Measurements from ENCODE around the gene EEF1E1. TPM values are rescaled to one million over a fixed set of nuclear protein-coding genes. Genes with fewer than 3 reads are reported as not detected.

EEF1E1 gene
- total and polyA plus RNA-seq, 9 of the 15 experiments (the other 6 are each of a cell fraction or from before 2014, with no cell fraction given): 135 to 1,355 (median 327) TPM

DNA sequence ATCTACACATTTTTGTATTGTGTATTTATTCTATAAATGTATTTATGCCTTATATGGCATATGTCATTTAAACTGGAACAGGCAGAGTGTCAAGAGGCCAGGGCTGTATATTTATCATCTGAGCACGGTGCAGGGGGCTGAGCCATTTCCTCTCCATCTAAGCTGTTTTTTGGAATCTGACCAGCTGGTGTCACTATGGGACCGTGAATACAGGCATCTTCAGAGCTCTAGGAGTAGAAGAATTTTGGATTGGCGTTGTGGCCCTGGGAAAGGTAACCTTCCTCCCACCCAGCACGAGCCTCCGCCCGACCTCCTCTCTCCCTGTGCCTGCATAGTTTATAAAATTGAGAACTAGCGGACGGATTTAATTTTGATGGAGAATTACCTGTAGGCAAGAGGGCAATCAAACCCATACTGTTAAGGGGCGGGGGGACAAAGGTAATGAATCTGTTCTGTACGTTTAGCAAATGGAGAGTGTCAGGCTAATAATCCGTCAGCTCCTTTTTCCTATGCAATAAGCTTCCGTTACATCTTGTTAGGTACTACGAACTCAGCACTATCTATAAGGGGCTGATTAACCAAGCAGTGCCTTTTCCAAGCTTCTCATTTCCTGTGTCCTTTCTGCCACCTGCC lies 29.0 kb upstream of the EEF1E1 start (continued):
- TF ChIP-seq, protein P1, sequence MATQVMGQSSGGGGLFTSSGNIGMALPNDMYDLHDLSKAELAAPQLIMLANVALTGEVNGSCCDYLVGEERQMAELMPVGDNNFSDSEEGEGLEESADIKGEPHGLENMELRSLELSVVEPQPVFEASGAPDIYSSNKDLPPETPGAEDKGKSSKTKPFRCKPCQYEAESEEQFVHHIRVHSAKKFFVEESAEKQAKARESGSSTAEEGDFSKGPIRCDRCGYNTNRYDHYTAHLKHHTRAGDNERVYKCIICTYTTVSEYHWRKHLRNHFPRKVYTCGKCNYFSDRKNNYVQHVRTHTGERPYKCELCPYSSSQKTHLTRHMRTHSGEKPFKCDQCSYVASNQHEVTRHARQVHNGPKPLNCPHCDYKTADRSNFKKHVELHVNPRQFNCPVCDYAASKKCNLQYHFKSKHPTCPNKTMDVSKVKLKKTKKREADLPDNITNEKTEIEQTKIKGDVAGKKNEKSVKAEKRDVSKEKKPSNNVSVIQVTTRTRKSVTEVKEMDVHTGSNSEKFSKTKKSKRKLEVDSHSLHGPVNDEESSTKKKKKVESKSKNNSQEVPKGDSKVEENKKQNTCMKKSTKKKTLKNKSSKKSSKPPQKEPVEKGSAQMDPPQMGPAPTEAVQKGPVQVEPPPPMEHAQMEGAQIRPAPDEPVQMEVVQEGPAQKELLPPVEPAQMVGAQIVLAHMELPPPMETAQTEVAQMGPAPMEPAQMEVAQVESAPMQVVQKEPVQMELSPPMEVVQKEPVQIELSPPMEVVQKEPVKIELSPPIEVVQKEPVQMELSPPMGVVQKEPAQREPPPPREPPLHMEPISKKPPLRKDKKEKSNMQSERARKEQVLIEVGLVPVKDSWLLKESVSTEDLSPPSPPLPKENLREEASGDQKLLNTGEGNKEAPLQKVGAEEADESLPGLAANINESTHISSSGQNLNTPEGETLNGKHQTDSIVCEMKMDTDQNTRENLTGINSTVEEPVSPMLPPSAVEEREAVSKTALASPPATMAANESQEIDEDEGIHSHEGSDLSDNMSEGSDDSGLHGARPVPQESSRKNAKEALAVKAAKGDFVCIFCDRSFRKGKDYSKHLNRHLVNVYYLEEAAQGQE (IDR thresholded peaks at IDR 0.05; ENCODE audit: borderline replicate concordance): peak; percentile 71
- TF ChIP-seq, protein P1 (CRISPR knock-in tag; IDR thresholded peaks at IDR 0.05; ENCODE audit: low read depth): no peak
- TF ChIP-seq, protein P2, sequence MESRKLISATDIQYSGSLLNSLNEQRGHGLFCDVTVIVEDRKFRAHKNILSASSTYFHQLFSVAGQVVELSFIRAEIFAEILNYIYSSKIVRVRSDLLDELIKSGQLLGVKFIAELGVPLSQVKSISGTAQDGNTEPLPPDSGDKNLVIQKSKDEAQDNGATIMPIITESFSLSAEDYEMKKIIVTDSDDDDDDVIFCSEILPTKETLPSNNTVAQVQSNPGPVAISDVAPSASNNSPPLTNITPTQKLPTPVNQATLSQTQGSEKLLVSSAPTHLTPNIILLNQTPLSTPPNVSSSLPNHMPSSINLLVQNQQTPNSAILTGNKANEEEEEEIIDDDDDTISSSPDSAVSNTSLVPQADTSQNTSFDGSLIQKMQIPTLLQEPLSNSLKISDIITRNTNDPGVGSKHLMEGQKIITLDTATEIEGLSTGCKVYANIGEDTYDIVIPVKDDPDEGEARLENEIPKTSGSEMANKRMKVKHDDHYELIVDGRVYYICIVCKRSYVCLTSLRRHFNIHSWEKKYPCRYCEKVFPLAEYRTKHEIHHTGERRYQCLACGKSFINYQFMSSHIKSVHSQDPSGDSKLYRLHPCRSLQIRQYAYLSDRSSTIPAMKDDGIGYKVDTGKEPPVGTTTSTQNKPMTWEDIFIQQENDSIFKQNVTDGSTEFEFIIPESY (CRISPR knock-in tag; IDR thresholded peaks at IDR 0.05): no peak
- TF ChIP-seq, protein P3, sequence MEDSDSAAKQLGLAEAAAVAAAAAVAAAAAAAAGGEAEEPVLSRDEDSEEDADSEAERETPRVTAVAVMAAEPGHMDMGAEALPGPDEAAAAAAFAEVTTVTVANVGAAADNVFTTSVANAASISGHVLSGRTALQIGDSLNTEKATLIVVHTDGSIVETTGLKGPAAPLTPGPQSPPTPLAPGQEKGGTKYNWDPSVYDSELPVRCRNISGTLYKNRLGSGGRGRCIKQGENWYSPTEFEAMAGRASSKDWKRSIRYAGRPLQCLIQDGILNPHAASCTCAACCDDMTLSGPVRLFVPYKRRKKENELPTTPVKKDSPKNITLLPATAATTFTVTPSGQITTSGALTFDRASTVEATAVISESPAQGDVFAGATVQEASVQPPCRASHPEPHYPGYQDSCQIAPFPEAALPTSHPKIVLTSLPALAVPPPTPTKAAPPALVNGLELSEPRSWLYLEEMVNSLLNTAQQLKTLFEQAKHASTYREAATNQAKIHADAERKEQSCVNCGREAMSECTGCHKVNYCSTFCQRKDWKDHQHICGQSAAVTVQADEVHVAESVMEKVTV (CRISPR knock-in tag; IDR thresholded peaks at IDR 0.05): peak; percentile 72
